CD14-positive monocyte (primary cell): ENCODE measurements around the gene MITF. TPM values are rescaled to one million over a fixed set of nuclear protein-coding genes. Genes with fewer than 3 reads are reported as not detected.

Experiments
- DNase-seq, 3 donors: peaks; one replicate each; pipeline ENCODE4 v3.0.0-alpha.2; 2011 to 2022
- H2AFZ ChIP-seq: 2 replicates; pipeline ENCODE4 v1.6.0; 2012; ENCODE audit warnings: mild to moderate bottlenecking, low read depth, low read length, inconsistent platforms; ENCODE audit not compliant: insufficient read depth, poor library complexity, severe bottlenecking
- H3K27ac ChIP-seq, 2 donors: 1 replicate in 1 of 2; 2 replicates in 1 of 2; pipeline ENCODE4 v1.5.1; 2012 to 2013; ENCODE audit warnings: low read length in 2 of 2, control low read depth in 1 of 2, inconsistent platforms in 1 of 2, low read depth in 1 of 2, mild to moderate bottlenecking in 1 of 2
- H3K27me3 ChIP-seq, 2 donors: one replicate each; pipeline versions ENCODE4 v1.6.0 to v1.6.1; 2011 to 2013; ENCODE audit warnings: low read length in 2 of 2; ENCODE audit not compliant: control insufficient read depth in 2 of 2, insufficient read depth in 2 of 2
- H3K36me3 ChIP-seq, 2 donors: replicated peaks in 1 of 2; 1 replicate in 1 of 2; 2 replicates in 1 of 2; pipeline versions ENCODE4 v1.5.1 to v1.6.1; 2012 to 2013; ENCODE audit warnings: low read length in 2 of 2, control low read depth in 1 of 2, inconsistent platforms in 1 of 2, mild to moderate bottlenecking in 1 of 2; ENCODE audit not compliant: insufficient read depth in 2 of 2, control insufficient read depth in 1 of 2
- H3K4me1 ChIP-seq, 2 donors: 1 replicate in 1 of 2; 2 replicates in 1 of 2; pipeline versions ENCODE4 v1.5.1 to v1.6.1; 2012 to 2013; ENCODE audit warnings: low read length in 2 of 2, control low read depth in 1 of 2, inconsistent platforms in 1 of 2, mild to moderate bottlenecking in 1 of 2, moderate library complexity in 1 of 2; ENCODE audit not compliant: insufficient read depth in 2 of 2, control insufficient read depth in 1 of 2
- H3K4me2 ChIP-seq: replicated peaks from 2 replicates; pipeline ENCODE3; 2012; ENCODE audit warnings: low read length, moderate library complexity, mild to moderate bottlenecking; ENCODE audit not compliant: poor library complexity, severe bottlenecking; ENCODE audit errors: extremely low read depth
- H3K4me3 ChIP-seq, 3 experiments: fragments of 200-600 bp in 1 of 3; sonication (generic) in 1 of 3; replicated peaks in 1 of 3; 1 replicate in 2 of 3; 2 replicates in 1 of 3; pipeline ENCODE4 v1.5.1; 2011 to 2013; ENCODE audit warnings: low read length in 3 of 3, mild to moderate bottlenecking in 3 of 3, control low read depth in 2 of 3, low read depth in 2 of 3, inconsistent platforms in 1 of 3, moderate library complexity in 1 of 3
- H3K79me2 ChIP-seq: 2 replicates; pipeline ENCODE4 v1.6.0; 2012; ENCODE audit warnings: mild to moderate bottlenecking, control low read depth, inconsistent platforms, low read length, moderate library complexity; ENCODE audit not compliant: insufficient read depth
- H3K9ac ChIP-seq: 2 replicates; pipeline ENCODE4 v1.6.0; 2017; ENCODE audit warnings: low read length, mild to moderate bottlenecking; ENCODE audit not compliant: insufficient read depth, poor library complexity, severe bottlenecking
- H3K9me3 ChIP-seq, 2 donors: replicated peaks in 1 of 2; 1 replicate in 1 of 2; 2 replicates in 1 of 2; pipeline versions ENCODE4 v1.5.1 to v1.6.1; 2012 to 2013; ENCODE audit warnings: low read length in 2 of 2, control low read depth in 1 of 2; ENCODE audit not compliant: control insufficient read depth in 1 of 2, insufficient read depth in 1 of 2
- H4K20me1 ChIP-seq: 2 replicates; pipeline ENCODE4 v1.6.0; 2012; ENCODE audit warnings: mild to moderate bottlenecking, low read length, control low read depth, moderate library complexity; ENCODE audit not compliant: insufficient read depth
- H3K27ac Mint-ChIP-seq, 7 donors: one replicate each; pipeline ENCODE4 v1.8.0; 2020; ENCODE audit warnings: mild to moderate bottlenecking in 7 of 7, mixed read lengths in 7 of 7, moderate library complexity in 6 of 7, inconsistent platforms in 2 of 7
- H3K27me3 Mint-ChIP-seq, 3 donors: one replicate each; pipeline ENCODE4 v1.8.0; 2021 to 2022; ENCODE audit warnings: low read depth in 3 of 3, mild to moderate bottlenecking in 3 of 3, mixed read lengths in 3 of 3, moderate library complexity in 3 of 3, inconsistent platforms in 1 of 3
- H3K36me3 Mint-ChIP-seq, 2 donors: one replicate each; pipeline ENCODE4 v1.8.0; 2020; ENCODE audit warnings: mixed read lengths in 2 of 2, inconsistent platforms in 1 of 2, mild to moderate bottlenecking in 1 of 2
- H3K4me1 Mint-ChIP-seq: one replicate; pipeline ENCODE4 v1.8.0; 2020; ENCODE audit warnings: mild to moderate bottlenecking, mixed read lengths
- H3K4me3 Mint-ChIP-seq, 2 donors: one replicate each; pipeline ENCODE4 v1.8.0; 2020; ENCODE audit warnings: mild to moderate bottlenecking in 2 of 2, mixed read lengths in 2 of 2, moderate library complexity in 1 of 2
- H3K9me3 Mint-ChIP-seq, 7 donors: one replicate each; pipeline ENCODE4 v1.8.0; 2020 to 2022; ENCODE audit warnings: mixed read lengths in 7 of 7, mild to moderate bottlenecking in 6 of 7, moderate library complexity in 6 of 7, inconsistent platforms in 2 of 7
- CTCF ChIP-seq: fragments of 200-600 bp; IDR thresholded peaks from one replicate; pipeline ENCODE4 v1.8.0; 2022; ENCODE audit warnings: antibody characterized with exemption, mild to moderate bottlenecking
- WGBS: methylation state at CpG from one replicate; pipeline ENCODE4 v1.1.5; 2013; ENCODE audit warnings: missing lambda C conversion rate; ENCODE audit not compliant: insufficient coverage; 5-methylcytosine and 5-hydroxymethylcytosine counted together
- intact Hi-C, 2 donors: fragments of 100-400 bp; cut with micrococcal nuclease; formaldehyde crosslinking; loops; one replicate each; pipeline versions ENCODE4 v1.15.0 to v1.15.1; 2023
- polyA plus RNA-seq, 3 donors: library from polyadenylated mRNA; depleted of rRNA in 1 of 3; unstranded in 2 of 3; stranded (reverse) in 1 of 3; fragments of 300-500 nt in 2 of 3; fragments of >200 nt in 1 of 3; fragmentation: Illumina TruSeq in 2 of 3; gene quantifications; 1 replicate in 2 of 3; 2 replicates in 1 of 3; pipeline ENCODE4 v1.2.3, GENCODE V29; 2012 to 2021

Gene MITF
- polyA plus RNA-seq, 3 donors: 7.0 to 15.1 (median 12.1) TPM

DNA sequence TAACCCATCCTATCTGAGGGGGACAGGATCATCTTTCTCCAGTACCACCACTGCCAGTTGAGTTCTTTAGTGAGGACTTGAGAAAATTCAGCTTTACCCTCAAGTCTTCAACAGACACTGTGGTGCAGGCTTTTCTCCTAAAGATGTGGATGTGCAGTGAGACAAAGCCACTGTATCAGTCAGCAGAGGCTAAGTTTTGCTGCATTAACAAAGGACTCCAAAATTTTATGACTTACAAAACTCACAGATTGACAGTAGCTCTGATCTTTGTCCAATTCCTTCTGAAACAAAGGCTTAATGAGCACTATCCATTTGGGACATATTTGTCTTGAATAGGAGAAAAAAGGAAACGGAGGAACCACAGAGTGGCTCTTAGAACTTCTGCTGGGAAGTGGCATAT lies 87.9 kb downstream of the MITF start:
- no peak overlapping the region for H3K4me3 Mint-ChIP-seq
- no peaks in the 10 kb centered on the region for H3K27me3 Mint-ChIP-seq

DNA sequence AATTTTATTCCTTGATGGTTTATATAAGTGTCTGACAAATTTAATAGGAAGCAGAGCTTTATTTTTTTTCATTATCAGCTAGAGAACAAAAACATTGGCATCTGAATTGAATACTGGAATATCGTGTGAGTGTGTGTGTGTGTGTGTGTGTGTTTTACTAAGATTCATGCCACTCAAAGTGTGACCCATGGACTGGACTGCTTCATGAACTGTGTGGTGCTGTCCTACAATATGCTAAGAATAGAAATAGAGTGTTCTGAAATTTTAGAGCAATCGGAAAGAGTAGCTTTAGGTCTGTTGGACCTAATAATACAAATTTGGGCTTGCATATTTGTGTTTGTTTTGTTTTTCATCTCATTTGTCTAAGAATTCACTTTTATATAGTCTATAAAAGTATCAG lies 89.6 kb downstream of the MITF start:
- H2AFZ ChIP-seq: no peak overlapping the region
- Mint-ChIP-seq H3K27ac (no peak overlapping the region), H3K9me3 (peaks cover 0 to 6% (median 2%) of the 10 kb centered on the region in 7 donors), H3K4me3 (no peak overlapping the region), H3K4me1 (peaks cover 8% of the 10 kb centered on the region), H3K36me3 (peaks cover 0 to 8% of the 10 kb centered on the region in 2 donors), H3K27me3 (no peaks in the 10 kb centered on the region)
- peaks cover 4% of the 10 kb centered on the region for H4K20me1 ChIP-seq
- no peaks in the 10 kb centered on the region for H3K36me3 ChIP-seq
- intact Hi-C loops: no loop called here
- H3K4me1 ChIP-seq: no peaks in the 10 kb centered on the region
- WGBS: no CpG with 5 or more reads among the region's 2 CpGs
- H3K79me2 ChIP-seq: no peaks in the 10 kb centered on the region
- no peak for DNase-seq
- no peak overlapping the region for H3K27ac ChIP-seq
- no peaks in the 10 kb centered on the region for H3K27me3 ChIP-seq
- H3K9ac ChIP-seq: no peak overlapping the region
- H3K4me3 ChIP-seq: no peak overlapping the region
- no peaks in the 10 kb centered on the region for H3K9me3 ChIP-seq
- H3K4me2 ChIP-seq: no peak overlapping the region
- no peak for TF ChIP-seq CTCF

More for the DNA sequence above, 87.9 kb downstream of the MITF start:
- Histone ChIP-seq H3K4me3 (no peak overlapping the region), H3K9ac (no peak overlapping the region), H3K4me2 (no peak overlapping the region), H4K20me1 (peaks cover 4% of the 10 kb centered on the region), H3K36me3 (no peaks in the 10 kb centered on the region), H2AFZ (no peak overlapping the region), H3K79me2 (no peaks in the 10 kb centered on the region), H3K9me3 (no peaks in the 10 kb centered on the region), H3K27ac (no peak overlapping the region), H3K27me3 (no peaks in the 10 kb centered on the region), H3K4me1 (peaks cover 4 to 8% of the 10 kb centered on the region in 2 donors)
- peaks cover 15% of the 10 kb centered on the region for H3K4me1 Mint-ChIP-seq
- no peak for DNase-seq
- no CpG with 5 or more reads among the region's 1 CpG for WGBS
- H3K9me3 Mint-ChIP-seq: peaks cover 0 to 6% (median 2%) of the 10 kb centered on the region in 7 donors
- peaks cover 0 to 8% of the 10 kb centered on the region in 2 donors for H3K36me3 Mint-ChIP-seq
- no peak overlapping the region for H3K27ac Mint-ChIP-seq
- no peak for TF ChIP-seq CTCF
- intact Hi-C loops: no loop called here
